ENCODE results near the gene ASMTL. TPM values are rescaled to one million over a fixed set of nuclear protein-coding genes. Genes with fewer than 3 reads are reported as not detected.
"Not testable (repeated sequence)": the region's sequence is repeated elsewhere in the genome, so short reads cannot be mapped to it uniquely, and the experiment has no call there.

The ASMTL gene
- total RNA-seq, 2 donors from 2014 or later = 43.1 to 44.2 TPM

DNA sequence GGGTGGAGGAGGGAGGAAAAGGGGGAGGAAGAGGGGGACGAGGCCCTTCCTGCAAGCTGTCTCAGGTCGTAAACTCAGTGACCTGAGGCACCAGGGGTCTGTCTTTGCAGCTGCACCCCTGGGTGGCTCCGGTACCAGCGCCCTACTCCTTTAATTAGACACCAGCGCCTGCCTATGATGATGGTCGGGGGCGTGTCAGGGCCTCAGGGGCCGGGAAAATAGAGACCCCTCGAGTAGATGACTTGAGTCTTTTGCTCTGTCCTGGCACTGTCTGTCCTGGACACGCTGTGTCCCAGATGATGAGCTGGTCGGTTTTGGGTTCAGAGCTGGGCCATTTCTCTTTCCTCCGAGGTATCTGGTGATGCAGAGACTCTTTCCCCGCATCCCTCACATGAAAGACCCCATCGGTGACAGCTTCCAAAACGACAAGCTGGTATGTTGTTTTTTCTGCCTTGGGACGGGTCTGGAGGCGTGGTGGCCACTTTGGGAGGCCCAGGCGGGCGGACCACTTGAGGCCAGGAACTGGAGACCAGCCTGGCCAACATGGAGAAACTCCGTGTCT, 72.0 kb downstream of the ASMTL start:
- Histone ChIP-seq H3K4me1 (replicated peaks) (no peaks in the 10 kb centered on the region), H3K27me3 (replicated peaks; ENCODE audit: insufficient read depth) (no peaks in the 10 kb centered on the region), H3K4me3 (no peak overlapping the region), H3K36me3 (peaks cover 5 to 8% of the 10 kb centered on the region in 2 donors), H3K9me3 (no peaks in the 10 kb centered on the region), H3K27ac (no peak overlapping the region)
- intact Hi-C loops (cut with DNase I) = no loop called here
- TF ChIP-seq, protein P1, sequence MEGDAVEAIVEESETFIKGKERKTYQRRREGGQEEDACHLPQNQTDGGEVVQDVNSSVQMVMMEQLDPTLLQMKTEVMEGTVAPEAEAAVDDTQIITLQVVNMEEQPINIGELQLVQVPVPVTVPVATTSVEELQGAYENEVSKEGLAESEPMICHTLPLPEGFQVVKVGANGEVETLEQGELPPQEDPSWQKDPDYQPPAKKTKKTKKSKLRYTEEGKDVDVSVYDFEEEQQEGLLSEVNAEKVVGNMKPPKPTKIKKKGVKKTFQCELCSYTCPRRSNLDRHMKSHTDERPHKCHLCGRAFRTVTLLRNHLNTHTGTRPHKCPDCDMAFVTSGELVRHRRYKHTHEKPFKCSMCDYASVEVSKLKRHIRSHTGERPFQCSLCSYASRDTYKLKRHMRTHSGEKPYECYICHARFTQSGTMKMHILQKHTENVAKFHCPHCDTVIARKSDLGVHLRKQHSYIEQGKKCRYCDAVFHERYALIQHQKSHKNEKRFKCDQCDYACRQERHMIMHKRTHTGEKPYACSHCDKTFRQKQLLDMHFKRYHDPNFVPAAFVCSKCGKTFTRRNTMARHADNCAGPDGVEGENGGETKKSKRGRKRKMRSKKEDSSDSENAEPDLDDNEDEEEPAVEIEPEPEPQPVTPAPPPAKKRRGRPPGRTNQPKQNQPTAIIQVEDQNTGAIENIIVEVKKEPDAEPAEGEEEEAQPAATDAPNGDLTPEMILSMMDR (IDR thresholded peaks at IDR 0.05) = no peak
- no peak for TF ChIP-seq POLR2AphosphoS5 (IDR thresholded peaks at IDR 0.05)
- no peak for TF ChIP-seq POLR2A (IDR thresholded peaks at IDR 0.05)
- WGBS = 52% methylated on average over 19 of the region's 20 CpGs
- DNase-seq (ENCODE audit: low spot score) = no peak

DNA sequence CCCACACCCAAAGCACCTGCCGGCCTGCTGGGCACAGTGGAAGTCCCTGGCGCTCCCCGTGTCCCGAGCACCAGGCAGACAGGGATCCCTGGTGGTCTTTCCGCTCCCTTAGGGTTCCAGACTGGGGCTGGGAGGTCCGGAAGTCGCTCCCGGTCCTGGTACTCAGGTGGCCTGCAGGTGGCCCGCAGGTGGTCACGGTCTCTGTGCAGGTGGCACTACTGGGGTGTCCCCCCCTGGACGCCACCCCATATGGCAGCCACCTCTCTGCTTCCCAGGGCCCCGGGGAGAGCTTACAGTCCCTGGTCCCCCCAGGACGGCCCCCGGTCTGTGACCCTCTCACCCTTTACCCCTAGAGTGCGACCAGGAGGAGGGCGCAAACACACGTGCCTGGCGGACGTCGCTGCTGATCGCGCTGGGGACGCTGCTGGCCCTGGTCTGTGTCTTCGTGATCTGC, 74.4 kb downstream of the ASMTL start:
- Histone ChIP-seq H3K9me3 (no peaks in the 10 kb centered on the region), H3K4me3 (no peak overlapping the region), H3K27ac (no peak overlapping the region), H3K4me1 (replicated peaks) (no peaks in the 10 kb centered on the region), H3K27me3 (replicated peaks; ENCODE audit: insufficient read depth) (no peaks in the 10 kb centered on the region), H3K36me3 (no peaks in the 10 kb centered on the region)
- no peak for DNase-seq (ENCODE audit: low spot score)
- TF ChIP-seq, protein P1 (IDR thresholded peaks at IDR 0.05) = no peak
- intact Hi-C loops (cut with DNase I) = no loop called here
- 87% methylated on average over 24 of the region's 24 CpGs for WGBS

DNA sequence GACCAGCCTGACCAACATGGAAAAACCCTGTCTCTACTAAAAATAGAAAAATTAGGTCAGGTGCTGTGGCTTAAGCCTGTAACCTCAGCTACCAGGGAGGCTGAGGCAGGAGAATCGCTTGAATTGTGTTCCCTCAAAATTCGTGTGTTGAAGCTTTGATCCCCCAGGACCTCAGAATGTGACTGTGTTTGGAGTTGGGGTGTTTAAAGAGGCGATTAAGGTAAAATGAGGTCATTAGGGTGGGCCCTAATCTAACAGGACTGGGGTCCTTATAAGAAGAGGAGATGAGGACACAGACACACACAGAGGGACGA, 84.4 kb downstream of the ASMTL start:
- no peaks in the 10 kb centered on the region for H3K9me3 ChIP-seq
- no peak overlapping the region for H3K4me3 ChIP-seq
- no peaks in the 10 kb centered on the region for H3K27me3 ChIP-seq (replicated peaks; ENCODE audit: insufficient read depth)
- no peaks in the 10 kb centered on the region for H3K4me1 ChIP-seq (replicated peaks)
- no peak for DNase-seq (ENCODE audit: low spot score)
- no peak overlapping the region for H3K27ac ChIP-seq
- 79% methylated on average over 4 of the region's 4 CpGs for WGBS
- TF ChIP-seq POLR2AphosphoS5 (IDR thresholded peaks at IDR 0.05) = no peak
- H3K36me3 ChIP-seq = no peaks in the 10 kb centered on the region
- intact Hi-C loops (cut with DNase I) = no loop called here

DNA sequence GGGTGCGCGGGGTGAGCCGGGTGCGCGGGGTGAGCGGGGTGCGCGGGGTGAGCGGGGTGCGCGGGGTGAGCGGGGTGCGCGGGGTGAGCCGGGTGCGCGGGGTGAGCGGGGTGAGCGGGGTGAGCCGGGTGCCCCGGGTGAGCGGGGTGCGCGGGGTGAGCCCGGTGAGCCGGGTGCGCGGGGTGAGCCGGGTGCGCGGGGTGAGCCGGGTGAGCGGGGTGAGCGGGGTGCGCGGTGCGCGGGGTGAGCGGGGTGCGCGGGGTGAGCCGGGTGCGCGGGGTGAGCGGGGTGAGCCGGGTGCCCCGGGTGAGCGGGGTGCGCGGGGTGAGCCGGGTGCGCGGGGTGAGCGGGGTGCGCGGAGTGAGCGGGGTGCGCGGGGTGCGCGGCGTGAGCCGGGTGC, 86.3 kb downstream of the ASMTL start:
- H3K4me3 ChIP-seq; H3K4me1 ChIP-seq (replicated peaks); H3K27me3 ChIP-seq (replicated peaks; ENCODE audit: insufficient read depth); DNase-seq (ENCODE audit: low spot score); intact Hi-C loops (cut with DNase I); H3K36me3 ChIP-seq; H3K9me3 ChIP-seq; H3K27ac ChIP-seq: not testable (repeated sequence)
- WGBS = 93% methylated on average over 16 of the region's 63 CpGs

DNA sequence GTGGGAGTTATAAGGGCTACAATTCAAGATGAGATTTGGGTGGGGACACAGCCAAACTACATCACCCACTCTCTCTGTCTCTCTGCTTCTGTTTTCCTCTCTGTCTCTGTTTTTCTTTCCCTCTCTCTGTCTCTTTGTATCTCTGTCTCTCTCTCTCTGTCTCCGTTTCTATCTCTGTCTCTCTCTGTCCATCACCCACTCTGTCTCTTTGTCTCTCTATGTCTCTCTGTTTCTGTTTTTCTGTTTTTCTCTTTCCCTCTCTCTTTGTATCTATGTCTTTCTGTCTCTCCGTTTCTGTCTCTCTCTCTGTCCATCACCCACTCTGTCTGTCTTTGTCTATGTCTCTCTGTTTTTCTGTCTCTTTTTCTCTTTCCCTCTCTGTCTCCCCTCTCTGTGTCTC, 90.8 kb downstream of the ASMTL start:
- no peak for DNase-seq (ENCODE audit: low spot score)
- WGBS = 91% methylated on average over 2 of the region's 2 CpGs
- no peaks in the 10 kb centered on the region for H3K9me3 ChIP-seq
- TF ChIP-seq, protein P1 (IDR thresholded peaks at IDR 0.05) = no peak
- TF ChIP-seq POLR2A (IDR thresholded peaks at IDR 0.05) (no peak), POLR2AphosphoS5 (IDR thresholded peaks at IDR 0.05) (no peak)
- H3K27ac ChIP-seq = no peak overlapping the region
- H3K36me3 ChIP-seq = peaks cover 0 to 5% of the 10 kb centered on the region in 2 donors
- H3K4me1 ChIP-seq (replicated peaks) = no peaks in the 10 kb centered on the region
- no peak overlapping the region for H3K4me3 ChIP-seq
- H3K27me3 ChIP-seq (replicated peaks; ENCODE audit: insufficient read depth) = no peaks in the 10 kb centered on the region
- intact Hi-C loops (cut with DNase I) = no loop called here

DNA sequence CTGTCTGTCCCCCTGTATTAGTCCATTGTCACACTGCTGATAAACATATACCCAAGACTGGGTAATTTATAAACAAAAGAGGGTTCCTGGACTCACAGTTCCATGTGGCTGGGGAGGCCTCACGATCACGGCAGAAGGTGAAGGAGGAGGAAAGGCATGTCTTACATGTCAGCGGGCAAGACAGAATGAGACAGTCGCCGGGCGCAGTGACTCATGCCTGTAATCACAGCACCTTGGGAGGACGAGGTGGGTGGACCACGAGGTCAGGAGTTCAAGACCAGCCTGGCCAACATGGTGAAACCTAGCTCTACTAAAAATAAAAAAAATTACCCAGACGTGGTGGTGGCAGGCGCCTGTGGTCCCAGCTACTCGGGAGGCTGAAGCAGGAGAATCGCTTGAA, 91.4 kb downstream of the ASMTL start:
- no peaks in the 10 kb centered on the region for H3K4me1 ChIP-seq (replicated peaks)
- H3K27me3 ChIP-seq (replicated peaks; ENCODE audit: insufficient read depth) = no peaks in the 10 kb centered on the region
- no peaks in the 10 kb centered on the region for H3K9me3 ChIP-seq
- intact Hi-C loops (cut with DNase I) = no loop called here
- H3K4me3 ChIP-seq = no peak overlapping the region
- 81% methylated on average over 12 of the region's 12 CpGs for WGBS
- H3K27ac ChIP-seq = no peak overlapping the region
- DNase-seq (ENCODE audit: low spot score) = no peak
- TF ChIP-seq, protein P1 (IDR thresholded peaks at IDR 0.05) = no peak
- TF ChIP-seq POLR2AphosphoS5 (IDR thresholded peaks at IDR 0.05) = no peak
- no peak for TF ChIP-seq POLR2A (IDR thresholded peaks at IDR 0.05)
- H3K36me3 ChIP-seq = peaks cover 0 to 5% of the 10 kb centered on the region in 2 donors

Measured in prostate gland (tissue), 2 donors.